Endodermal cell (in vitro differentiated cells): ENCODE data around the gene CCDC158. TPM values are rescaled to one million over a fixed set of nuclear protein-coding genes. Genes with fewer than 3 reads are reported as not detected.

Source experiments
- DNase-seq: peaks from one replicate; pipeline ENCODE4 v3.0.0-alpha.2; 2017
- H3K27ac ChIP-seq: 2 replicates; pipeline ENCODE4 v1.5.1; 2013; ENCODE audit warnings: mild to moderate bottlenecking, low read depth, low read length, moderate library complexity
- H3K27me3 ChIP-seq: 2 replicates; pipeline ENCODE4 v1.6.1; 2013; ENCODE audit warnings: mild to moderate bottlenecking, low read length, moderate library complexity; ENCODE audit not compliant: insufficient read depth, control insufficient read depth, poor library complexity, severe bottlenecking
- H3K36me3 ChIP-seq: 2 replicates; pipeline ENCODE4 v1.7.0; 2013; ENCODE audit warnings: mild to moderate bottlenecking, low read length, moderate library complexity; ENCODE audit not compliant: control insufficient read depth, insufficient read depth
- H3K4me1 ChIP-seq: one replicate; pipeline ENCODE4 v1.7.0; 2013; ENCODE audit warnings: low read length; ENCODE audit not compliant: control insufficient read depth, insufficient read depth
- H3K4me3 ChIP-seq: 2 replicates; pipeline ENCODE4 v1.5.1; 2013; ENCODE audit warnings: mild to moderate bottlenecking, low read length, moderate library complexity
- H3K9ac ChIP-seq: 2 replicates; pipeline ENCODE4 v1.6.1; 2013; ENCODE audit warnings: mild to moderate bottlenecking, low read length, moderate library complexity; ENCODE audit not compliant: poor library complexity, severe bottlenecking; ENCODE audit errors: extremely low read depth
- H3K9me3 ChIP-seq: 2 replicates; pipeline ENCODE4 v1.6.1; 2013; ENCODE audit warnings: mild to moderate bottlenecking, low read length, moderate library complexity; ENCODE audit not compliant: control insufficient read depth
- H3K27ac Mint-ChIP-seq: 2 replicates; pipeline ENCODE4 v1.8.0; 2020; ENCODE audit warnings: mixed read lengths
- H3K27me3 Mint-ChIP-seq: 2 replicates; pipeline ENCODE4 v1.8.0; 2021; ENCODE audit warnings: mild to moderate bottlenecking, mixed read lengths; ENCODE audit not compliant: insufficient read depth
- H3K36me3 Mint-ChIP-seq: 2 replicates; pipeline ENCODE4 v1.8.0; 2020; ENCODE audit warnings: low read depth, mixed read lengths
- H3K4me1 Mint-ChIP-seq: 2 replicates; pipeline ENCODE4 v1.8.0; 2020; ENCODE audit warnings: mixed read lengths
- H3K4me3 Mint-ChIP-seq: 2 replicates; pipeline ENCODE4 v1.8.0; 2020; ENCODE audit warnings: mild to moderate bottlenecking, moderate library complexity, mixed read lengths
- H3K9me3 Mint-ChIP-seq: 2 replicates; pipeline ENCODE4 v1.8.0; 2020; ENCODE audit warnings: mild to moderate bottlenecking, mixed read lengths
- CTCF ChIP-seq: fragments of 200-600 bp; sonication (generic); conservative IDR thresholded peaks from 2 replicates; pipeline ENCODE4 v1.5.0; 2021; ENCODE audit warnings: antibody characterized with exemption, mild to moderate bottlenecking
- WGBS, 2 experiments: methylation state at CpG; one replicate each; pipeline versions ENCODE4 v1.1.5 to v1.1.7; 2013; ENCODE audit warnings: missing lambda C conversion rate in 2 of 2, mixed read lengths in 1 of 2; ENCODE audit not compliant: insufficient coverage in 1 of 2, insufficient read length in 1 of 2; 5-methylcytosine and 5-hydroxymethylcytosine counted together
- total RNA-seq, 2 donors: library from RNA; stranded (reverse); fragmentation: NEBNext Ultra II Directional in 1 of 2; extraction: Animal tissue kit (Norgen Biotek cat#: 25700) in 1 of 2; gene quantifications; 2 replicates in 1 of 2; 3 replicates in 1 of 2; pipeline ENCODE4 v1.2.1, GENCODE V29; 2021

Gene CCDC158
- total RNA-seq, 2 donors from 2014 or later, result not detected

GRCh38 chr4:76316131-76316530, 104.8 kb downstream of the CCDC158 start:
- H3K4me1 Mint-ChIP-seq, result no peaks in the 10 kb centered on the region
- 100% methylated on average over 1 of the region's 1 CpG; no CpG with 5 or more reads in 1 of the 2 experiments for WGBS, 2 experiments

GRCh38 chr4:76315267-76315918, 105.5 kb downstream of the CCDC158 start:
- WGBS, 2 experiments, result 81 to 90% methylated on average over 4 to 7 of the region's 7 CpGs

More at GRCh38 chr4:76316131-76316530, 104.8 kb downstream of the CCDC158 start:
- Mint-ChIP-seq H3K4me3 (no peak overlapping the region), H3K9me3 (peaks cover 13% of the 10 kb centered on the region), H3K27ac (no peak overlapping the region), H3K27me3 (peaks cover 2% of the 10 kb centered on the region), H3K36me3 (no peaks in the 10 kb centered on the region)
- H3K4me3 ChIP-seq, result no peak overlapping the region
- no peaks in the 10 kb centered on the region for H3K36me3 ChIP-seq
- TF ChIP-seq CTCF, result no peak
- no peak overlapping the region for H3K27ac ChIP-seq
- H3K9ac ChIP-seq, result no peak overlapping the region
- no peak for DNase-seq
- H3K4me1 ChIP-seq, result no peaks in the 10 kb centered on the region
- H3K27me3 ChIP-seq, result no peaks in the 10 kb centered on the region
- no peaks in the 10 kb centered on the region for H3K9me3 ChIP-seq

GRCh38 chr4:76313547-76313946, 107.4 kb downstream of the CCDC158 start:
- TF ChIP-seq CTCF, result no peak
- Histone ChIP-seq H3K27me3 (no peaks in the 10 kb centered on the region), H3K9me3 (no peaks in the 10 kb centered on the region), H3K36me3 (no peaks in the 10 kb centered on the region), H3K27ac (no peak overlapping the region), H3K4me3 (no peak overlapping the region), H3K9ac (no peak overlapping the region), H3K4me1 (no peaks in the 10 kb centered on the region)
- Mint-ChIP-seq H3K4me1 (peaks cover 4% of the 10 kb centered on the region), H3K27me3 (peaks cover 6% of the 10 kb centered on the region), H3K36me3 (peaks cover 6% of the 10 kb centered on the region), H3K9me3 (peaks cover 3% of the 10 kb centered on the region), H3K27ac (no peak overlapping the region), H3K4me3 (no peak overlapping the region)
- no peak for DNase-seq
- 82% methylated on average over 1 of the region's 2 CpGs; no CpG with 5 or more reads in 1 of the 2 experiments for WGBS, 2 experiments

More at GRCh38 chr4:76315267-76315918, 105.5 kb downstream of the CCDC158 start:
- no peaks in the 10 kb centered on the region for H3K9me3 ChIP-seq
- no peak overlapping the region for H3K4me3 ChIP-seq
- no peaks in the 10 kb centered on the region for H3K36me3 ChIP-seq
- no peak overlapping the region for H3K27ac Mint-ChIP-seq
- H3K27me3 ChIP-seq, result no peaks in the 10 kb centered on the region
- no peak overlapping the region for H3K9ac ChIP-seq
- no peak for DNase-seq
- no peak for TF ChIP-seq CTCF
- H3K9me3 Mint-ChIP-seq, result peaks cover 8% of the 10 kb centered on the region
- no peaks in the 10 kb centered on the region for H3K4me1 Mint-ChIP-seq
- no peak overlapping the region for H3K27ac ChIP-seq
- H3K27me3 Mint-ChIP-seq, result peaks cover 2% of the 10 kb centered on the region
- H3K36me3 Mint-ChIP-seq, result no peaks in the 10 kb centered on the region
- no peaks in the 10 kb centered on the region for H3K4me1 ChIP-seq
- no peak overlapping the region for H3K4me3 Mint-ChIP-seq
